Dendritic cell treated with granulocyte-macrophage colony-stimulating factor and Interleukin-4, amounts not matched to agents 40 ng/mL and 50 ng/mL, for 4 days (primary cell): ENCODE measurements around the gene MB21D2.
A peak's percentile ranks its signal among the peaks of the same experiment; 100 is the strongest.

ENCODE experiments used
- H3K27ac Mint-ChIP-seq: one replicate; pipeline ENCODE4 v1.8.0; 2022; ENCODE audit warnings: mild to moderate bottlenecking, mixed read lengths
- H3K27me3 Mint-ChIP-seq: one replicate; pipeline ENCODE4 v1.8.0; 2022; ENCODE audit warnings: mild to moderate bottlenecking, mixed read lengths
- H3K36me3 Mint-ChIP-seq: one replicate; pipeline ENCODE4 v1.8.0; 2022; ENCODE audit warnings: low read depth, mixed read lengths
- H3K4me1 Mint-ChIP-seq: one replicate; pipeline ENCODE4 v1.8.0; 2022; ENCODE audit warnings: low read depth, mixed read lengths
- H3K4me3 Mint-ChIP-seq: one replicate; pipeline ENCODE4 v1.8.0; 2022; ENCODE audit warnings: mild to moderate bottlenecking, moderate library complexity, mixed read lengths
- H3K9me3 Mint-ChIP-seq: one replicate; pipeline ENCODE4 v1.8.0; 2022; ENCODE audit warnings: mixed read lengths
- intact Hi-C: fragments of 100-400 bp; cut with micrococcal nuclease; formaldehyde crosslinking; loops from one replicate; pipeline ENCODE4 v1.15.0; 2022

Gene MB21D2

GRCh38 chr3:192933259-192933658 is 15.6 kb upstream of the MB21D2 start:
- no peak overlapping the region for H3K4me3 Mint-ChIP-seq
- intact Hi-C loops: loop anchor here (5.0 kb wide), 1 partner anchor 41 kb away; no protein-coding TSS in a partner anchor
- no peak overlapping the region for H3K27ac Mint-ChIP-seq
- H3K27me3 Mint-ChIP-seq: peaks cover 3% of the 10 kb centered on the region
- H3K36me3 Mint-ChIP-seq: no peaks in the 10 kb centered on the region
- peaks cover 7% of the 10 kb centered on the region for H3K9me3 Mint-ChIP-seq
- H3K4me1 Mint-ChIP-seq: peaks cover 32% of the 10 kb centered on the region

- intact Hi-C loops: loop anchor here (5.0 kb wide), 1 partner anchor 40 kb away; no protein-coding TSS in a partner anchor
- Mint-ChIP-seq H3K9me3 (peaks cover 7% of the 10 kb centered on the region), H3K27ac (no peak overlapping the region), H3K4me1 (peaks cover 32% of the 10 kb centered on the region), H3K27me3 (peaks cover under 1% of the 10 kb centered on the region), H3K36me3 (no peaks in the 10 kb centered on the region), H3K4me3 (no peak overlapping the region)
Measured at GRCh38 chr3:192931825-192932224, 14.2 kb upstream of the MB21D2 start.

- Mint-ChIP-seq H3K36me3 (no peaks in the 10 kb centered on the region), H3K9me3 (peaks cover 7% of the 10 kb centered on the region), H3K27ac (peak overlapping the region; percentile 68), H3K4me3 (no peak overlapping the region), H3K4me1 (peaks cover 31% of the 10 kb centered on the region), H3K27me3 (peaks cover 2% of the 10 kb centered on the region)
- intact Hi-C loops: loop anchor here (5.0 kb wide), 1 partner anchor 38 kb away; no protein-coding TSS in a partner anchor
Measured at GRCh38 chr3:192930577-192930976, 12.9 kb upstream of the MB21D2 start.

DNA sequence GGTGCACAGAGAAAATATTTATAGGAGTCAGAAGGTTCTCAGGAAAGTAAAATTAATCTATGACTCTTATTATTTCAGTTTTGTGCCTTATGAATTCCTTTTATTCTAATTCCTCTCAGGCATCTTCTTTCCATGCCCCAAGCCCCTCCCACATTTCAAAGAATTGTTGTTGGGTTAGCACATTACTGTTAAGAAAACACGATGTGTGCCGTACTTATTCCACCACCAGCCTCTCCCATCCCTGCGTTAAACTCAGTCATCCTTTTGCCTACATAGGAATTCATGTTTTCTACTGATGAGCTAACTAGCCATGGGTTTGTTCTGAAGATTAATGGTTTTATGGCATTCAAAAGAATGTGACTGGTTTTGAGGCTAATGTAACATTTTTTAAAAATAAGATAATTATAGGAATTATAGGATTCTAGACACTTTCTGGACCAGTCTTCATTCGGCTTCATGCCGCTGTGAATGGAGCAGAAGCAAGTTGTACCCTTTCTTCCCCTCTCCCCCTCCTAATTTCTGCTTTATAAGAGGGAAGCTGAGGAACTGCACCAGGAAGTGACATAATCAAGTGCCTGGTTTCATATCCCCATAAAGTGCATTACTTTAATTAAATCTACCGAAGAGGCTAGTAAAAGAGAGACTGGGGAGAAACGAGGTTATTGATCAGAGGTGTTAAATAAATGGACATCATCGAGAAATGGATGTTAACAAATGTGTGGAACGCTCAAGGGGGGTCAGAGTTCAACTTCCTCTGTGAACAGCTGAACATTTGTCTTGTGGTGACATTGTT is 12.3 kb upstream of the MB21D2 start:
- intact Hi-C loops: loop anchor here (5.0 kb wide), 1 partner anchor 38 kb away; no protein-coding TSS in a partner anchor
- Mint-ChIP-seq H3K27me3 (peaks cover 2% of the 10 kb centered on the region), H3K4me1 (peaks cover 25% of the 10 kb centered on the region), H3K27ac (peak overlapping the region; percentile 68), H3K4me3 (no peak overlapping the region), H3K9me3 (peaks cover 1% of the 10 kb centered on the region), H3K36me3 (no peaks in the 10 kb centered on the region)

DNA sequence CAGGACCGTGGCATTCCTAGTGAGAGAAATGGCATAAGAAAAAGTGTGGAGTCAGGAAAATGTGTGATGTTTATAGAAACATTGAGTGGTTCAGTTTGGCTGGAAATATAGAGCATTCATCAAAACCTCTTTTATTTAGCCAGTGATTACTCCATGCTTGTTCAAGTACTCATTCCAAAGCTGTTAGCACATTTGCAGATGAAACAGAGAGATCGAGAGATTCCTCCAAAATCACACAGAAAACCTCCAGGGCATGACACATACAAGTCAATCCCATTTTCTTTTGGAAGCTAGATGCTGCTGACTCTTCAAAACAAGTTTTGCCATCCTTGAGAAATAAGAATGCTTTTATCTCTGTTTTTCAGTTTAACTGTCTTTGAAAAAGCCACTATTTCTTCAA is 11.5 kb upstream of the MB21D2 start:
- no peak overlapping the region for H3K4me3 Mint-ChIP-seq
- no peaks in the 10 kb centered on the region for H3K9me3 Mint-ChIP-seq
- peak overlapping the region; percentile 68 for H3K27ac Mint-ChIP-seq
- H3K36me3 Mint-ChIP-seq: no peaks in the 10 kb centered on the region
- peaks cover 2% of the 10 kb centered on the region for H3K27me3 Mint-ChIP-seq
- H3K4me1 Mint-ChIP-seq: peaks cover 24% of the 10 kb centered on the region
- intact Hi-C loops: no loop called here

DNA sequence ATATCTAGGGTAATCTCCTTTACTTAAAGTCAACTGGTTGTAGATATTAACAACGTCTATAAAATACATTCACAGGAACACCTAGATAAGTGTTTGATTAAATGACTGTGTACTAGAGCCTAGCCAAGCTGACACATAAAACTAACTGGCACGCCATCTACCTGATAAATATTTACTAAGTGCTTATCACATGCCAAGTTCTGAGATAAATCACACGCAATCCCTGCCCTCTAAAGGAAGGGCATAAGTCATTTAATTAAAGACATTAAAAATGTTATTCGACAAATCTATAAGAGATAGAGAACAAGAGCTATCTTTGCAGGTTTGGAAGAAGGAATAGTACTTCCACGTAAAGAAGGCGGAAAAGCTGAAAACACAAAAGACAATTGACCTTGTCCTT is 11.1 kb upstream of the MB21D2 start:
- Mint-ChIP-seq H3K9me3 (no peaks in the 10 kb centered on the region), H3K36me3 (no peaks in the 10 kb centered on the region), H3K4me1 (peaks cover 27% of the 10 kb centered on the region), H3K4me3 (no peak overlapping the region), H3K27me3 (peaks cover 3% of the 10 kb centered on the region), H3K27ac (no peak overlapping the region)
- intact Hi-C loops: no loop called here

- no peaks in the 10 kb centered on the region for H3K9me3 Mint-ChIP-seq
- H3K36me3 Mint-ChIP-seq: no peaks in the 10 kb centered on the region
Measured at GRCh38 chr3:192928016-192928415, 10.4 kb upstream of the MB21D2 start.

DNA sequence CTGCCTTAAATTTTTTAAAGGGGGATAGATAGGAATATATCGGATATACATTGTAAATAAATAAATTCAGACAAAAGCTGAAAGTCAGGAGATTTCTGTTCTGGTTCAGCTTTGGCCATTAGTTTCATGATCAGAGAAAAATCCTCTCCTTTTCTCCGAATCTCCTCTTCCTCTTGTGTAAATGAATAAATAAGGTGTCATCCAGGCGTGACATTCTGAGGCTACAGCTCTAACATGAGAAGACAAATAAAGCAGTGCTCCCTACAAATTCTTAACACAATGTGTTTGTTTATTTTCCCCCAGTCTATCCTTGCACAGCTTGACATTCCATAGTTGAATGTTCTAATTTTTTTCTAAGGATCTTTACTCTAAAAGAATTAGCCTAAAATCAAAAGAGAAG is 9.4 kb upstream of the MB21D2 start:
- Mint-ChIP-seq H3K27ac (no peak overlapping the region), H3K4me1 (peaks cover 33% of the 10 kb centered on the region)
- intact Hi-C loops: no loop called here

More at GRCh38 chr3:192928016-192928415, 10.4 kb upstream of the MB21D2 start:
- H3K27me3 Mint-ChIP-seq: peaks cover 5% of the 10 kb centered on the region
- intact Hi-C loops: no loop called here
- H3K27ac Mint-ChIP-seq: no peak overlapping the region
- peaks cover 33% of the 10 kb centered on the region for H3K4me1 Mint-ChIP-seq
- H3K4me3 Mint-ChIP-seq: no peak overlapping the region

GRCh38 chr3:192923731-192924130 is 6.1 kb upstream of the MB21D2 start:
- Mint-ChIP-seq H3K36me3 (no peaks in the 10 kb centered on the region), H3K4me3 (no peak overlapping the region), H3K27ac (peak overlapping the region; percentile 20), H3K27me3 (peaks cover 13% of the 10 kb centered on the region), H3K9me3 (no peaks in the 10 kb centered on the region), H3K4me1 (peaks cover 28% of the 10 kb centered on the region)
- intact Hi-C loops: no loop called here

More for the DNA sequence above, 9.4 kb upstream of the MB21D2 start:
- H3K4me3 Mint-ChIP-seq: no peak overlapping the region
- no peaks in the 10 kb centered on the region for H3K36me3 Mint-ChIP-seq
- H3K27me3 Mint-ChIP-seq: peaks cover 5% of the 10 kb centered on the region
- H3K9me3 Mint-ChIP-seq: no peaks in the 10 kb centered on the region

GRCh38 chr3:192921793-192922192 is 4.1 kb upstream of the MB21D2 start:
- peaks cover 15% of the 10 kb centered on the region for H3K36me3 Mint-ChIP-seq
- H3K9me3 Mint-ChIP-seq: no peaks in the 10 kb centered on the region
- H3K4me1 Mint-ChIP-seq: peaks cover 28% of the 10 kb centered on the region
- no peak overlapping the region for H3K27ac Mint-ChIP-seq
- peaks cover 16% of the 10 kb centered on the region for H3K27me3 Mint-ChIP-seq
- H3K4me3 Mint-ChIP-seq: no peak overlapping the region
- intact Hi-C loops: no loop called here

DNA sequence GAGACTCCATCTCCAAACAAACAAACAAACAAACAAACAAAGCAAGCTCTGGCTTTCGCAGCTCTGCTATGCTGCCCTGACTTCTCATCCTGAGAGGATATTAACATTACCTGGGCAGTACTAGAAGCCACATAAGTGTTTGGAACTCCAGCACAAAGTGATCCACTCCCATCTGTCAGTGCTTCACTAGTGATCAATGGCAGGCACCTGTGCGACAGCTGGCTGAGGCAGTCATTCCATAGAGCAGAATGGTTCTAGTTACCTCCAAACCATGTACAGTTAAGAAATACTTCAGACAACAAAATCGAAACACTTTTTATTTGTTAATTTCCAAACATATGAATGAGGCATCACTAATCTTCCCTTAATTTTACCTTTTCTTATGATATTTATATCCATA is 2.8 kb upstream of the MB21D2 start:
- intact Hi-C loops: no loop called here
- Mint-ChIP-seq H3K4me3 (no peak overlapping the region), H3K9me3 (no peaks in the 10 kb centered on the region), H3K27me3 (peaks cover 17% of the 10 kb centered on the region), H3K4me1 (peaks cover 40% of the 10 kb centered on the region), H3K27ac (peak overlapping the region; percentile 88), H3K36me3 (peaks cover 23% of the 10 kb centered on the region)

GRCh38 chr3:192919901-192920300 is 2.2 kb upstream of the MB21D2 start:
- intact Hi-C loops: loop anchor here (2.0 to 10.0 kb wide), 5 partner anchors 21 to 675 kb away; partner anchors contain the start of gene OPA1
- Mint-ChIP-seq H3K4me3 (no peak overlapping the region), H3K27ac (peak overlapping the region; percentile 88)

GRCh38 chr3:192918275-192918588 is 576 bp upstream of the MB21D2 start:
- intact Hi-C loops: loop anchor here (2.0 to 10.0 kb wide), 5 partner anchors 19 to 677 kb away; partner anchors contain the start of gene OPA1
- peak overlapping the region; percentile 92 for H3K27ac Mint-ChIP-seq
- peaks cover 23% of the 10 kb centered on the region for H3K36me3 Mint-ChIP-seq

More at GRCh38 chr3:192919901-192920300, 2.2 kb upstream of the MB21D2 start:
- H3K4me1 Mint-ChIP-seq: peaks cover 44% of the 10 kb centered on the region
- peaks cover 23% of the 10 kb centered on the region for H3K36me3 Mint-ChIP-seq
- no peaks in the 10 kb centered on the region for H3K9me3 Mint-ChIP-seq
- H3K27me3 Mint-ChIP-seq: peaks cover 22% of the 10 kb centered on the region

GRCh38 chr3:192917028-192917403 is 640 bp downstream of the MB21D2 start:
- Mint-ChIP-seq H3K4me1 (peaks cover 47% of the 10 kb centered on the region), H3K27ac (peak overlapping the region; percentile 92)
- intact Hi-C loops: loop anchor here (2.0 to 10.0 kb wide), 5 partner anchors 40 to 678 kb away; partner anchors contain the start of gene OPA1

More at GRCh38 chr3:192918275-192918588, 576 bp upstream of the MB21D2 start:
- Mint-ChIP-seq H3K27me3 (peaks cover 28% of the 10 kb centered on the region), H3K9me3 (no peaks in the 10 kb centered on the region), H3K4me1 (peaks cover 46% of the 10 kb centered on the region), H3K4me3 (peak overlapping the region; percentile 91)

More at GRCh38 chr3:192917028-192917403, 640 bp downstream of the MB21D2 start:
- peaks cover 25% of the 10 kb centered on the region for H3K36me3 Mint-ChIP-seq
- H3K4me3 Mint-ChIP-seq: peak overlapping the region; percentile 91
- peaks cover 29% of the 10 kb centered on the region for H3K27me3 Mint-ChIP-seq
- no peaks in the 10 kb centered on the region for H3K9me3 Mint-ChIP-seq
